SK-N-SH (cell line): ENCODE results near the gene TJP2.

Source experiments
- CTCF ChIP-seq: fragments of 200-600 bp; sonication (generic); IDR thresholded peaks from 2 replicates; pipeline ENCODE4 v1.6.1; 2017; ENCODE audit warnings: antibody characterized with exemption, mild to moderate bottlenecking, moderate library complexity
- EZH2phosphoT487 ChIP-seq: fragments of 200-600 bp; sonication (generic); IDR thresholded peaks from 2 replicates; pipeline ENCODE4 v1.6.1; 2017; ENCODE audit warnings: low read depth, mixed run types, mild to moderate bottlenecking, antibody characterized with exemption, moderate library complexity, borderline replicate concordance
- FOSL2 ChIP-seq: IDR thresholded peaks from 2 replicates; pipeline ENCODE4 v1.4.0; 2012; ENCODE audit warnings: low read depth, mild to moderate bottlenecking, moderate library complexity, borderline replicate concordance
- FOXJ3 ChIP-seq: sonication (generic); formaldehyde crosslinking; IDR thresholded peaks from 2 replicates; pipeline ENCODE4 v1.5.1; 2020; ENCODE audit warnings: mild to moderate bottlenecking, missing genetic modification reagents
- NRF1 ChIP-seq: IDR thresholded peaks from 2 replicates; pipeline ENCODE4 v1.6.1; 2012; ENCODE audit warnings: low read depth, mild to moderate bottlenecking, low read length
- TAF1 ChIP-seq: IDR thresholded peaks from 2 replicates; pipeline ENCODE4 v1.6.1; 2012; ENCODE audit warnings: low read depth, mild to moderate bottlenecking, low read length, moderate library complexity, borderline replicate concordance
- TCF12 ChIP-seq: IDR thresholded peaks from 2 replicates; pipeline ENCODE4 v1.4.0; 2012
- TEAD4 ChIP-seq: IDR thresholded peaks from 2 replicates; pipeline ENCODE4 v1.4.0; 2012; ENCODE audit warnings: mild to moderate bottlenecking, borderline replicate concordance; ENCODE audit not compliant: insufficient read depth
- USF1 ChIP-seq: IDR thresholded peaks from 2 replicates; pipeline ENCODE4 v1.4.0; 2012; ENCODE audit warnings: low read depth, borderline replicate concordance

DNA sequence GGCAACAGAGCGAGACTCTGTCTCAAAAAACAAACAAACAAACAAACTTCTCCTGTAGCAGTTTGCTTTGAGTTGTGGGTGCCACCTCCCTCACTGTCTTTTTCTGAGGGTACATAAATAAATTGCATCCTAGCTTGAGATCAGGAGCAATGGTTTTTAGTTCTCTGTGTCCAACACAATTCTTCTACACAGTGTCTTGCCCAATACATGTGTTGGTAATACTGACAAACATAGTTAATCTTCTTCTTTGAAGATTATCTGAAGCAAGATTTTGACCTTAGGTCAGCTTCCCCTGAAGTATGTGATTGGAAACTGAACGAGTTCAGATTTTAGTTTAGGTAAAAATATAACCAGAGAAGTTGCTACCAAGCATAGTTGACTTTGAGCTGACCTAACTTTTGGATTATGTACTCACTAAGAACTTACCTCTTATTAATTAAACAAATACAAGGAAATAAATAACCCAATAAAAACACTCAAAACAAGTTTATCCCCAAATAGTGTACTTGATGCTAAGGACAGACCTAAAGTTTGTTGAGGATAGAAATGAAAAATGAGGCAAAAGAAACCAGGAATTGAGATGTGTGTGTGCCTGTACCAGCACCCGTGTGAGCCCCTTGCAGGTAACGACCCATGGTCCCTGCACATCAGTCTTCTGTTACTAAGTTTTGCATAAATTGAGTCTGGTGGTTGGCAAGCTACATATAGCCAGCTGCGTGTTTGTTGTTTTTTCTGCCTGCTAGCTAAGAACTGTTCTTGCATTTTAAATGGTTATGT is 16.2 kb downstream of the TJP2 start:
- TF ChIP-seq TEAD4 (no peak), CTCF (no peak), NRF1 (no peak), EZH2phosphoT487 (no peak), TAF1 (no peak), TCF12 (no peak), USF1 (no peak), FOXJ3 (CRISPR knock-in tag) (no peak), FOSL2 (no peak)
